ENCODE data around the gene ANKRD13D.

ANKRD13D gene

DNA sequence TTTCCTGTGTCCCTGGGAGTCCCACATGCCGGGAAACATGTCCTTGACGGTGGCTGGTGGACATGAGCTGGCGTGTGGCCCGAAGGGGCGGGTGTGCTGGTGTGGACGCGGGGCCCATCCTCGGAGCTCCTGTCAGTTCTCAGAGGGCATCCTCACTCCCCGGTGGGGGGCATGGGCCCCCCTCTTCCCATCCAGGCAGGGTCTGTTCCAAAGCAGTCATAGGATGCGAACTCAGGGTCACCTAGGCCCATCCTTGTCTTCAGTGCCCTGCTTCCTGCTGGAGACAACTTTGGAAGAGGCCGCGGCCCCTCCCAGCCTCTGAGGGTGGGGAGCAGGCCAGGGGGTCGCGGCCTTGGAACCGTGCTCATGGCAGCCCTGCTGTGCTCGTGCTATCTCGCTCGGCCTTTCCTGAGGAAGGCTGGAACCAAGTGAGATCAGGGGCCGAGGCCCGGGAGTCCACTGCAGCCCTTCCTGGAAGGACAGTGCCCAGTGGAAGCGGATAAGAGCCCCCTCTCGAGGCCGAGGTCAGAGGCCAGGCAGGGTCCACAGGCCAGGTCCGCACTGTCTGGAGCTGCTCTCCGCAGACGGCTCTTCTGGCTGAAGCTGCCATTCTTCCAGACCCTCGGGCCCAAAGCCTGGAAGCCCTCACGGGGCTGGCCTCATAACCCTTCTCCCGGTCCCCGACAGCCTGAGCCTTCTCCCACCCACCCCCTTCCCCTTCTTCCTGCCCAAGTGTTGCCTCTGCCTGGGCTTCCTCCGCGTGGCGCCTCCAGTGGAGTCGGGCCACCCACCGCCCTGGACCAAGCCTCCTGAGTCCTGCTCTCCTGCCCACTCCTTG is 14.1 kb upstream of the ANKRD13D start:
- no peak for DNase-seq

DNA sequence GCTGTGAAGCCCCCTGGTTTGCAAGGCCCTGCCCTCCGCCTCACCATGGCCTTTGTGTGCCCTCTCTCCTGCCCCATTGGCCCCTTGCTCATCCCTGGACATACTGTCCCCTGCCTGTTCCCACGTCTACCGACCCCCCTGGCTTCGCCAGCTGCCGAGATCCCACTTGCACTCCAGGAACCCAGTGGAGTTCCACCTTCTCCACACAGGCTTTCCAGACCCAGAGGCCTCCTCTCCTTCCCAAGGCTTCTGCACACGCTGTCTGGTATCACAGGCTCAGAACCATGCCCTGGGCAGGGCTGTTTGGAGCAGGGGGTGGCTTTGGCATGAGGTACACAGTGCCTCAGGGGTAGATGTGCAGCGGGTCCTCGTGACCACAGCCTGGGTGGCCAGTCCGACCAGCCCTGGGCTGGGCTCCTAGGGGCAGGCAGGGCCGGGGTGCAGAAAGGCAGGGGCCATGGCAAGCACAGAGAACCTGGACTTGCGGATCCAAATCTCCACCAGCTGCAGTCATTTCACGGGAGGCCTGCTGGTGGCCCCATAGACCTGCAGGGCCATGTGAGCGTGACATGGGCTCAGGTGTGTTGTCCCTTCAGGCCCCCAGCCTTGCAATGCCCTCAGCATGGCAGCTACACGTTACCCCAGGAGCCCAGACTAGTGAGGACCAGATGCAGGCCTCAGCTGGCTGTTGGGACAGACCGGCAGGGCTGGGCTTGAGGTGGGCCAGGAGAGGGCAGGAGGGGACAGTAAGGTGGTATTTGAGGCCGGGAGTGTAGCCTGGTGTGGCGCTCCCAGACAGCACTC is 13.3 kb upstream of the ANKRD13D start:
- no peak for DNase-seq

DNA sequence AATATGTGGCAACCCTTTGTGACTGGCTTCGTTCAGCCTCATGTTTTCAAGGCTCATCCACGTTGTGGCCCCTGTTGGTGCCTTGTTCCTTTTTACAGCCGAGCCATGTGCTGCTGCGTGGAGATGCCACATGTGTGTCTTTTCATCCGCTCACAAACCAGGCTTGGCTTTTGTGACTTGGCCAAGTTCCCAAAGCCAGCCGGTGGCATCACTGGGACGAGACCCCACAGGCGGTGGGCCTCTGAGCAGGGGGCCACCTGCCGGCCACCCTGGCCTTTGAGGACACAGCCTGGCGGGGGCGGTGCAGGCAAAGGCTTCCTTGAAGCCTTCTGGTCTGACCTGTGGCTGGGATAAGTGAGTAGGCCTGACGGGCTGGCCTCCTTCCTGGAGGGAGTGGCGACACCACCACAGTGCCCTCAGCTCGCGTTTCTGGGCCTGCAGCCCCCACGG is 12.3 kb upstream of the ANKRD13D start:
- no peak for DNase-seq

DNA sequence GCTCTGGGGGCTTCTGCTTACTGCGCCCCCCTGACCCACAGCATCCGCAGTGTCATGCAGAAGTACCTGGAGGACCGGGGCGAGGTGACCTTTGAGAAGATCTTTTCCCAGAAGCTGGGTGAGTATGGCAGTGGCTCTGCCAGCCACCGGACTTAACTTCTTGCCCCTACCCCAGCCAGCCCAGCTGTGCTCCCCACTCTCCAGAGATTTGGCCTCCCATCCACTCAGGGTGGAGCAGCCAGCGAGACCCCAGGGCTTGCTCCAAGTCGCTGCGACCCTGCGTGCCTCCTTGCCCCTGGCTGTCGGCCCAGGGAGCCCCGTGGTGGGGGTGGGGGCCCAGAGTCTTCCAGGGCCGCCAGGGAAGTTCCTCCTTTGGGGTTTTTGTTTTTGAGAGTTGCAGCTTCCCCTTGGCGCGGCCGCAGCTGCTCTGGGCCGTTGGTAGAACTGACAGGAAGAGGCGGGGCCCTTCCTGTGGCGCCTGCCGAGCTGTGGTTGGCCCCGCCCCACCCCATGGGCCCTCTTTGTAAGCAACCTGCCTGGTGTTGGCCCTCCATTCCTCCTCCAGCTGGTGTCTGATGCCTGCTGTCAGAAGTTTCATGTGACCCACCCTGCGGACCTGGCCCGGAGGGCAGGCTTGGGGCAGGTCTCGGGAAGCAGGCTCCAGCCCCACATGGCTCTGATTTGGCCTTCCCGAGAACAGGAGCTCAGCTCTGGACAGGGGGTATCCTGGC is 11.7 kb upstream of the ANKRD13D start:
- peak; percentile 80 for DNase-seq

DNA sequence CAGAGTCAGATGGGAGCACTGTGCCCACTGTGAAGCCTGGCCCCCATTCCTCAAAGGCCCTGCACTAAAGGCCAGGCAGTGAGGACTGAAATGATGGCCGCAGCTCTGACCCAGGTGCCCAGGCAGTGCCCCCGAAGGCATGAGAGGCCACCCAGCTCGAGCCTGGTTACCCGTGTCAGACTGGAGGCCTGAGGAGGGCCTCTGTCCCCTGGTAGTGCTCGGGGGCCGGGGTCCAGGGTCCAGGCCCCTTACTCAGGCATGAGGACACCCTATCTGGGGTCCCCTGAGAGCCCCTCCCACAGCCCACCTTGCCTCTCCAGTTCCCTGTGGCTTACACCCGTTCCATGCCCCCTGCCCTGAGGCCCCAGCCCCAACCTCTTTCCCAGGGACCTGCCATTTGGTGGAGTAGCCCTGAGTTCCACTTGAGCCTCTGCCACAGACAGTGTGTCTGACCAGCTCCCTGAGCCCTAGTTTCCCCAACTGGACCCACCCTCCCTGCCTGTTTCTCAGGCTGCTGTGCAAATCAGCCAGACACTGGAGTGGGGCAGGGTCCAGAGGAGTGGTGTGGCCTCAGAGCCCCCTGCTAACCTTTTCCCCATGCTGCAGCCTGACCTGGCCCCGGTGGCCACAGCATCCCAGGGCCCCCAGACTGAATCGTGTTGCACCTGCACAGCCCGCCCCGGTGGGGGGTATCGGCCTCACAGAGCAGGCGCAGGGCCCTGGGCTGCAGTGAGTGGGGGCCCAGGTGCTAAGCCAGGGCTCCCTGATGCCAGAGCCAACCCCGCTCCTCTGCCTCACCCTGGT is 10.8 kb upstream of the ANKRD13D start:
- DNase-seq = no peak

DNA sequence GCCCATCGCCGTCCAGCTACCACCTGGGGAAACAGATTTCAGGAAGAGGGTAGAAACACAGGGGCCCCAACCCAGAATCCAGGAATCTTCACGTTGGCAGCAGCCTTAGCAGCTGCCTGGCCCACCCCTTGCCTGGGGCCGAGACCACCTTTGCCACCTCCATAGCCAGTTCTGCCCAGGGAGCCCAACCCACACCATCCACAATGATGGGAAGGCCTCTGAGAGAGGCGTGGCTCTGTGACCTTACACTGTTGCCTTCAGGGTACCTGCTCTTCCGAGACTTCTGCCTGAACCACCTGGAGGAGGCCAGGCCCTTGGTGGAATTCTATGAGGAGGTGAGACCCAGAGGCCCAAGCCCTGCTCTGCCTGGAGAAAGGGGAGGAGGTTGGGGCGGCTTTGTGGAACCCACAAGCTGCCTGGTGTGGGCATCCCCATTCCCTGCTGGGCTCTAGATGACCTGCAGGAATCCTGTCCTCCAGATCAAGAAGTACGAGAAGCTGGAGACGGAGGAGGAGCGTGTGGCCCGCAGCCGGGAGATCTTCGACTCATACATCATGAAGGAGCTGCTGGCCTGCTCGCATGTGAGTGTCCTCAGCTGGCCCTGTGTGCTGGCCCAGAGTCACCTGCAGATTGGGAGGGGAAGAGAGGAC is 10.0 kb upstream of the ANKRD13D start:
- DNase-seq = no peak

DNA sequence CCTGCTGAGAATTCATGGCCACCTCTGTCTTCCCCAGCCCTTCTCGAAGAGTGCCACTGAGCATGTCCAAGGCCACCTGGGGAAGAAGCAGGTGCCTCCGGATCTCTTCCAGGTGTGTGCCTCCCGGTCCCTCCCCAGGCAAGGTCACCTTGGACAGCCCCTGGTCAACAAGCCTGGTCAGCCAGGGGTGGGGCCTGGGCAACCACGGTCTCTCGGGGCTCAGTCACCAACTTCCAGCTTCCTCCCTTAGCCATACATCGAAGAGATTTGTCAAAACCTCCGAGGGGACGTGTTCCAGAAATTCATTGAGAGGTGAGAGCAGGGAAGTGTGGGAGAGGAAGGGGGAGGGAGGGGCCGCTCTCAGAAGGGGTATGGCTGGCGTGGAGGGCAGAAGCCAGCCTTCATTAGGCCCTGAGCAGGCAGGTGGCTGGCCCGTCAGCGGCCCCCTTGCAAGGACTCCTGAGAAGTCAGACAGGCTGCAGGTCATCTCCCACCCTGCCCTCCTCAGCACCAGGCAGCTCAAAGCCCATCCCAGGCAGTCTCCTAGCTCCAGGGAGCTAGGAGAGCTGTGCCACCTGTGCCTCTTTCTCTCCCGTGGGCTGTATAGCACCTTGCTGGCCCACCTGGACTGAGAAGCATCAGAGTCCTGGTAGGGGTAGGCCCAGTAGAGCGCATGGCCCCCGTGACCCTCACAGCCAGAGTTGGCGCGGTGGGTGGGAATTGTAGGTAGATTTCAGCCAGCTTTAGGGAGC is 9.3 kb upstream of the ANKRD13D start:
- DNase-seq = no peak

DNA sequence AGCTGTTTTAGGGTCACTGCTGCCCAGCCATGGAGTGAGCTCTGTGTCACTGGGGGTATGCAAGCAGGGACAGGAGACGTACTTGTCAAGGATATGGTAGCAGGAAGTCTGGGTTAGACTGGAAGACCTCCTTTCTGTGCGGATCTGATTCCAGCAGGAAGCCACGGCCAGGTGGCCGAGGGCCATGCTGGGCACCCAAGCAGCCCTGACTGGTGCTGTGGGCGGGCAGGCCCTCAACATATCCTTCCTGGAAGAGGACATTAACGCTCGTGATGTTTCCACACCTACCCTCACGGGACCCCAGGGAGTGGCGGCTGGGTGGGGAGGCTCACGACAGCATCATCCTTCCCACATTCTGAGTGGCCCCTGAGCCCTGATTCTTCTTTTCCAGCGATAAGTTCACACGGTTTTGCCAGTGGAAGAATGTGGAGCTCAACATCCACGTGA is 8.7 kb upstream of the ANKRD13D start:
- no peak for DNase-seq

DNA sequence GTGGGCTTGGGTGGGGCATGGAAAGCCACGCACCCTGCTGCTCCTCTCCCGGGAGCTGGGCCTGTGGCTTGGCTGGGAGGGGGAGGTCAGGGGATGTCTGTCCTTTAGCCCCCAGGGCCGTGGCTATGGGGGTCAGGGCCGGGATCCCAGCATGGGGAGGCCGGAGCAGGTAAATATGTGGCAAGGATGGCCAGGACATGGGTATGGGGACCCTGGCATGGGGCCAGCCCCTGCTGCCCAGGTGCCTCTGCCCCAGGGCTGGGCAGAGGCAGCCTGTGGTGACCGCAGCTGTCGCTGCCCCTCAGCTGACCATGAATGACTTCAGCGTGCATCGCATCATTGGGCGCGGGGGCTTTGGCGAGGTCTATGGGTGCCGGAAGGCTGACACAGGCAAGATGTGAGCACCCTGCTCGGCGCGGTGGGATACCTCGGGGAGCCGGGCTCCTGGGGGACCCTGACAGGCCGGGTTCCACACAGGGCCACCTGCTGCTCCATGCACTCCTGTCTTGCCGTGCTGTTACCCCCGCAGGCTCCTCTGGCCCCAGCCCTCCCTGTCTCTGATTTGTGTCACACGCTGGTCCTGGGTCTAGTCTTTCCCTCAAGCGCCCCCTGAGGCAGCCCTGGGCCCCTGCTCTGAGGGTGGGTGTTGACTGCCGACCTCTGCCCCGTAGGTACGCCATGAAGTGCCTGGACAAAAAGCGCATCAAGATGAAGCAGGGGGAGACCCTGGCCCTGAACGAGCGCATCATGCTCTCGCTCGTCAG is 8.1 kb upstream of the ANKRD13D start:
- no peak for DNase-seq

DNA sequence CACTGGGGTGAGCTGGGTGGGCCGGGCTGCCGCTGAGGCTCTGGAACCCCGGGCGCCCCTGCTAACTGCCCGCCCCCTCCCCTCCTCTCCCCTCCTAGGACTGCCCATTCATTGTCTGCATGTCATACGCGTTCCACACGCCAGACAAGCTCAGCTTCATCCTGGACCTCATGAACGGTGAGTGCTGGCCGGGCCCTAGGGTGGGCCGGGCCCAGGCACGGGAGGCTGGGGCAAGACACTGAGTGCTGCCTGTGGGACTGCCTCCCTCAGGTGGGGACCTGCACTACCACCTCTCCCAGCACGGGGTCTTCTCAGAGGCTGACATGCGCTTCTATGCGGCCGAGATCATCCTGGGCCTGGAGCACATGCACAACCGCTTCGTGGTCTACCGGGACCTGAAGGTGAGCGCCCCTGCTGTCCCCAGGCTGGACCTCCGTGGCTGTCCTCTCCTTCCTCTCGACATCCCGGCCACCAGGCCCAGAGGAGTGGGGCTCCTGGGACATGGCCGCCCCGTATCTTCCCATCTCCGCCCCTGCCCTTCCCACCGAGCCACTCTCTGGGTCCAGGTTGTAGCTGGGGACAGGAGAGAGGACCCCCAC is 7.5 kb upstream of the ANKRD13D start:
- no peak for DNase-seq

DNA sequence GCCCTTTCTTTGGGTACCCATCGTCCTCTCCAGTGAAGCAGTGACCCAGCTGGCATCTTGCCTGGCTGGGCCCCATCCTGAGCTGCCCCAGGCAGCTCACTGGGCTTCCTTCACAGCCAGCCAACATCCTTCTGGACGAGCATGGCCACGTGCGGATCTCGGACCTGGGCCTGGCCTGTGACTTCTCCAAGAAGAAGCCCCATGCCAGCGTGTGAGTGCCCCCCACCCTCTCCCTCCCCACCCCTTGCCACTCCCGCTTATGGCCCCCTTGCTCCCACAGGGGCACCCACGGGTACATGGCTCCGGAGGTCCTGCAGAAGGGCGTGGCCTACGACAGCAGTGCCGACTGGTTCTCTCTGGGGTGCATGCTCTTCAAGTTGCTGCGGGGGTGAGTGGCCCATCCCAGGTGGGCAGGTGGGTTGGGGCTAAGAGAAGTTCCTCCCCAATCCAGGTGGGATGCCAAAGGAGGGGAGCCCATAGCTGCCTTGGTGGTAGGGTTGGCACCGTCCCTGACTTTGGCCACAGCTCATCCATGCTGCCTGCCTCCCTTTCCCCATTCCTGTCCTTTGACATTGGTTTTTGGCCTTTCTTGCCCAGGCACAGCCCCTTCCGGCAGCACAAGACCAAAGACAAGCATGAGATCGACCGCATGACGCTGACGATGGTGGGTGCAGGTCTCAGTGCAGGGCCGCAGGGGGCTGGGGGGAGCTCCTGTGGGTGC is 6.8 kb upstream of the ANKRD13D start:
- no peak for DNase-seq

DNA sequence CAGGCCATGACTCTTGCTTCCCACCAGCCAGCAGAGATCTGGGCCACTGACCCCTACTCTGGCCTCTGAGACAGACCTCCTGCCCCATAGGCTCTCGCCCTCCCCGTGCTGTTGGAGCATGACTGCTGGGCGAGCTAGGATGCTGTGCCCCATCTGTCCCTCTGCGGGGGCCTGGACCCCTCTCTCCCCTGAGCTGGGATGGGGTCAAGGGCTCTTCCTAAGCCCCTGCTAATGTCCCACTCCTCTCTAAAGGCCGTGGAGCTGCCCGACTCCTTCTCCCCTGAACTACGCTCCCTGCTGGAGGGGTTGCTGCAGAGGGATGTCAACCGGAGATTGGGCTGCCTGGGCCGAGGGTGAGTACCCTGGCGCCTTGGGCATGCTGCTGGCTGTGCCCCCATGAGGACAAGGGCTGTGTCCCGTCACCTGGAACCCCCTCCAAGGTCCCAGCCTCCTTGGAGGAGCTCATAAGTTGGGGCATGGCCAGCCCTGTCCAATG is 6.2 kb upstream of the ANKRD13D start:
- DNase-seq = no peak

DNA sequence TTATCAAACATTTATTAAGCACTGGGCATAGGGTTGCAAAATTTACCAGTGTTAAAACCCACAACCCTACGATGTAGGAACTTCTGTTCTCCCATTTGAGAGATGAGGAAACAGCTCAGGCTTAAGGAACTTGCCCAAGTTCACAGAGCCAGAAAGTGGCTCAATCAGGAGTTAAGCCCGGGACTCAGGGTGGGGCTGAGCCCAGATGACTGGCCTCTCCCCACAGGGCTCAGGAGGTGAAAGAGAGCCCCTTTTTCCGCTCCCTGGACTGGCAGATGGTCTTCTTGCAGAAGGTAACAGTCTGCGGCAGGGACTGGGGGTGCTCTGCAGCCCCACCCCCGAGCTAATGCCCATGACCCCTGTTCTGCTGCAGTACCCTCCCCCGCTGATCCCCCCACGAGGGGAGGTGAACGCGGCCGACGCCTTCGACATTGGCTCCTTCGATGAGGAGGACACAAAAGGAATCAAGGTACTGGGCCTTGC is 5.6 kb upstream of the ANKRD13D start:
- no peak for DNase-seq

DNA sequence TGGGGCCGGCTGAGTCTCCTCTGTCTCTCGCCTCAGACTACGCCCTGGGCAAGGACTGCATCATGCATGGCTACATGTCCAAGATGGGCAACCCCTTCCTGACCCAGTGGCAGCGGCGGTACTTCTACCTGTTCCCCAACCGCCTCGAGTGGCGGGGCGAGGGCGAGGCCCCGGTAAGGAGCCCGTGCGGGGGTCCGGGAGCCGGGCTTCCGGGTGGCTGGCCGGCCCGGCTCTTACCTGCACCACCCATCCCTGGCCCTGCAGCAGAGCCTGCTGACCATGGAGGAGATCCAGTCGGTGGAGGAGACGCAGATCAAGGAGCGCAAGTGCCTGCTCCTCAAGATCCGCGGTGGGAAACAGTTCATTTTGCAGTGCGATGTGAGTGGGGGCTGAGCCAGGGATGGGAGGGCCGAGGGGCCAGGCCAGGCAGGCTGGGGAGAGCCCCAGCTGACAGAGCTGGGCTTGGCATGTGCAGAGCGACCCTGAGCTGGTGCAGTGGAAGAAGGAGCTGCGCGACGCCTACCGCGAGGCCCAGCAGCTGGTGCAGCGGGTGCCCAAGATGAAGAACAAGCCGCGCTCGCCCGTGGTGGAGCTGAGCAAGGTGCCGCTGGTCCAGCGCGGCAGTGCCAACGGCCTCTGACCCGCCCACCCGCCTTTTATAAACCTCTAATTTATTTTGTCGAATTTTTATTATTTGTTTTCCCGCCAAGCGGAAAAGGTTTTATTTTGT is 4.1 kb upstream of the ANKRD13D start:
- no peak for DNase-seq

DNA sequence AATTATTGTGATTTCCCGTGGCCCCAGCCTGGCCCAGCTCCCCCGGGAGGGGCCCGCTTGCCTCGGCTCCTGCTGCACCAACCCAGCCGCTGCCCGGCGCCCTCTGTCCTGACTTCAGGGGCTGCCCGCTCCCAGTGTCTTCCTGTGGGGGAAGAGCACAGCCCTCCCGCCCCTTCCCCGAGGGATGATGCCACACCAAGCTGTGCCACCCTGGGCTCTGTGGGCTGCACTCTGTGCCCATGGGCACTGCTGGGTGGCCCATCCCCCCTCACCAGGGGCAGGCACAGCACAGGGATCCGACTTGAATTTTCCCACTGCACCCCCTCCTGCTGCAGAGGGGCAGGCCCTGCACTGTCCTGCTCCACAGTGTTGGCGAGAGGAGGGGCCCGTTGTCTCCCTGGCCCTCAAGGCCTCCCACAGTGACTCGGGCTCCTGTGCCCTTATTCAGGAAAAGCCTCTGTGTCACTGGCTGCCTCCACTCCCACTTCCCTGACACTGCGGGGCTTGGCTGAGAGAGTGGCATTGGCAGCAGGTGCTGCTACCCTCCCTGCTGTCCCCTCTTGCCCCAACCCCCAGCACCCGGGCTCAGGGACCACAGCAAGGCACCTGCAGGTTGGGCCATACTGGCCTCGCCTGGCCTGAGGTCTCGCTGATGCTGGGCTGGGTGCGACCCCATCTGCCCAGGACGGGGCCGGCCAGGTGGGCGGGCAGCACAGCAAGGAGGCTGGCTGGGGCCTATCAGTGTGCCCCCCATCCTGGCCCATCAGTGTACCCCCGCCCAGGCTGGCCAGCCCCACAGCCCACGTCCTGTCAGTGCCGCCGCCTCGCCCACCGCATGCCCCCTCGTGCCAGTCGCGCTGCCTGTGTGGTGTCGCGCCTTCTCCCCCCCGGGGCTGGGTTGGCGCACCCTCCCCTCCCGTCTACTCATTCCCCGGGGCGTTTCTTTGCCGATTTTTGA is 3.3 kb upstream of the ANKRD13D start:
- no peak for DNase-seq

DNA sequence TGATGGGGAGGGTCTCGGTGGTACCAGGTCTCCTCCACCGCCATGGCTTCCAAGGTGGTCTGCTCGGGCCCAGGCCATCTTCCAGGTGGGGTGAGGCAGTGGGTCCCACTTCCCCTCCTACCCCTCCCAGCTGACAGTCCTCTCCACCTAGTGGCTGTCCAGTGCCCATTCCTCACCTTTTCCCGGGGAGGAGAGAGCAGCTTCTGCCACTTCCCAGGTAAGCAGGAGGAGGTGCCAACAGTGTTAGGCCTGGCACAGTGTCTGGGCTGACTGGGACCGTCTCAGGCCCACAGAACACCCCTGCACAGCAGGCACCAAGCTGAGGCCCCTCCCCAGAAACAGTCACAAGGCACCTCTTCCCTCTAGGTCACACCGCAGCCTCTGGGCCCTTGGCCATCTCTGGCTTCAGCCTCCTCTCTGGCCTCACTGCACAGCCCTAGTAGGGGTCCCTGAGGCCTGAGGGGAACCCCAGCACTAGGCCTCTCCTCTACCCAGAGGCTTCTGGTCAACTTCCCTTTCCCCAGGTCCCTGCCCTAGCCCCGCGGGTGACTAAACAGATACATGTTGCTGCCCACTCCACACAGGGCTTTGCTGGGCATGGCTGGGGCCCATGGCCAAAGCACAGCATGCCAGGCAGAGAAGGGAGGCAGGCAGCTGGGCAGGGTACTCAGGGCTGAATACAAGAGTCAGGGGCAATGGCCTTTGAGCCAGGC is 2.3 kb upstream of the ANKRD13D start:
- DNase-seq = no peak
